GM18909 (cell line): Measurements from ENCODE around the gene ARHGEF1.

ENCODE experiments used
- ATAC-seq: cut with Tn5 transposase; IDR thresholded peaks from one replicate; pipeline ENCODE4 v1.9.1; 2021; ENCODE audit warnings: mild to moderate bottlenecking; ENCODE audit not compliant: unreplicated experiment, poor library complexity

ARHGEF1 gene

DNA sequence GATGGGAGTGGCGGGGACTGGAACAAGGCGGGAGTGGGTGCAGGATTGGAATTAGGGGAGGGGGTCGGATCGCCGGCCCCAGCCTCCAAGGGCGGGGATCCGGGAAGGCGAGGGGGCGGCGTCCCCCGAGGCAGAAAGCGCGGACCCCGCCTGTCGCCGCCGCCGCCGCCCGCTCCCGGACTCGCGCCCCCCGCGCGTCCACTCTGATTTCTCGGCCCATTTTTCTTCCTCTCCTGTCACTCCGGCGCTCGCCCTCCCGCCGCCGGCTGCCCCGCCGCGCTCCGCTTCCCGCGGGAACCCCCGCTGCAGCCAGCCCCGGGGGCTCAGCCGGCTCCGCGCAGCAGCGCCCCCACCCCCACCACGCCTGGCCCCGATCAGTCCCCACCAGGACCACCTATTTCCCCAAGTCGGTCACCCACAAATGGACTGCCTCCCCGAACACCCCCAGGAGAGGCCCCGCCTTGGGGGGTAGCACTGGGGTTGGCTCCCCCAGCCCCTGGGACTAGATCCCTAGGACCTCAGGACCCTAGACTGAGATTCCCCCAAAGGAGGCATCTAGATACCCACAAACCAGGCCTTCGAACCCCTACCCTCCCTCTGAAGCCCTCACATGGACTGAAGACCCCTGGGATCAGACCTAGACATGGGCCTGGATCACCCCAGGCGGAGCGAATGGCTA lies 57.9 kb downstream of the ARHGEF1 start:
- ATAC-seq = no peak

DNA sequence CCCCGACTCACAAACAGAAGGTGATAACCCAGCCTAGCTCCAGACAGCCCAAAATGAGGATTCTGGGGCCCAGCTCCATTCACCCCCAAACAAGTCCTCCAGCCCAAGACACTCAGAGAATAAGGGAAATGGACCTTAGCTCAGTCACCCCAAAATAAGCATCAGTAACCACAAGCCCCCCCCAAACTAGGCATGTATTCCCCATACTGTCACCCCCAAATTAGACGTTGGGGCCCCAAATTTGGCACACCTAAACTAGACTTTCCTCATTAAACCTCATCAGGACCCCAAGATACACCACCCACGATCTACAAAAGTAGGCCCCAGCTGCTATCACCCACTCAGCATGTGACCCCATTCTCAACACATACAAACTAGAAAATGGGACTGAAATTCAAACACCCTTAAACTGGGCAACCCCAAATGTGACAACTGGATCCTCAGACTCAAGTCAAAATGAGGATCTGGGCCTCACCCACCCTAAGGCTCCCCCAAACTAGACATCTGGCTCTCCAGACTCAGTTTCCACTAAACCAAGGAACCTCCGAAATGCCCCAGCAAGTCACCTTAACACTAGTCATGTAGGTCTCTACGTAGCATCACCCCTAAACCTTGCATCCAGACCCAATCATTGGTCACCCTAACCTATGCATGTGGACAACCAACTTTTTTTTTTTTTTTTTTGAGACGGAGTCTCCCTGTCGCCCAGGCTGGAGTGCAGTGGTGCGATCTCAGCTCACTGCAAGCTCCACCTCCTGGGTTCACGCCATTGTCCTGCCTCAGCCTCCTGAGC lies 58.6 kb downstream of the ARHGEF1 start:
- ATAC-seq = no peak

GRCh38 chr19:41944336-41944735 lies 61.4 kb downstream of the ARHGEF1 start:
- ATAC-seq = no peak

DNA sequence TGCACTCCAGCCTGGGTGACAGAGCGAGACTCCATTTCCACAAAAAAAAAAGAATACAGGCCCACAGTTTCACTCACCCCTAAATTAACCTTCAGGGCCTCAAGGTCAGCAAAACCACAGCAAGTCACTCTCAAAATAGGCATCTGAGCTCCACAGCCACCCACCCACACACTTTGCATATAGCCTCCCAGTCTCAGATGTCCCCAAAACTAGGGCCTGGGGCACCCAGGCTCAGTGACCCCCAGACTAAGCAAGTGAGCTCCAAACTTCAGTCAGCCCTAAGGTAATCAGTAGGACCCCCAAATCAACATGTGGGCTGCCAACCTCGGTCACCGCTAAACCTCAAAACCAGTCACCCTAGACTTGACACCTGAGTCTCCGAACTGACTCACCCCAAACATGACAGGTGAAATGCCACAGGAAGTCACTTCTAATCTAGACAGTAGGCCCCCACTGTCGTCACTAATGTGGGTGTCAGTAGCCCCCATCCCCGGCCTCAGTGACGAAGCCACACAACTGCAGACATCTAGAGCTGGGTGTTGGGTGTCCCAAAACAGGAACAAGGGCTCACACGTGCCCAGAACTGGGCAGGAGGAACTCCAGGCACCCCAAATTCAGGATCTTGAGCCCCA lies 62.3 kb downstream of the ARHGEF1 start:
- peak; percentile 82 for ATAC-seq

DNA sequence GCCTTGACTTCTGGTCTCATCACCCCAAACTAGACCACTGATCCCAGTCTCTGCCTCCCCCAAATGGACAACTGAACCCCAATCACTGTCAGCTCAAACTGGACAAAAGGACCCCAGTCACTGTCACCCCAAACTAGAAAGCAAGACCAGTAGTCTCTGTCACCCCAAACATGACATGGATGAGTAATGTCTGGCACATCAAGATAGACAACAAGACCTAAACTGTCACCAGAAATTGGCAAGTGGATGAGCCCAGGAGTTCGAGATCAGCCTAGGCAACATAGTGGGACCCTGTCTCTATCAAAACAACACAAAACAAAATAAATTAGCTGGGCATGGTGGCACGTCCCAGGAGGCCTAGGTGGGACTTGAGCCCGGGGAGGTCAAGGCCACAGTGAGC lies 64.1 kb downstream of the ARHGEF1 start:
- no peak for ATAC-seq

GRCh38 chr19:41951686-41952172 lies 68.7 kb downstream of the ARHGEF1 start:
- ATAC-seq = no peak

- no peak for ATAC-seq
Measured at GRCh38 chr19:41955521-41955920, 72.5 kb downstream of the ARHGEF1 start.

DNA sequence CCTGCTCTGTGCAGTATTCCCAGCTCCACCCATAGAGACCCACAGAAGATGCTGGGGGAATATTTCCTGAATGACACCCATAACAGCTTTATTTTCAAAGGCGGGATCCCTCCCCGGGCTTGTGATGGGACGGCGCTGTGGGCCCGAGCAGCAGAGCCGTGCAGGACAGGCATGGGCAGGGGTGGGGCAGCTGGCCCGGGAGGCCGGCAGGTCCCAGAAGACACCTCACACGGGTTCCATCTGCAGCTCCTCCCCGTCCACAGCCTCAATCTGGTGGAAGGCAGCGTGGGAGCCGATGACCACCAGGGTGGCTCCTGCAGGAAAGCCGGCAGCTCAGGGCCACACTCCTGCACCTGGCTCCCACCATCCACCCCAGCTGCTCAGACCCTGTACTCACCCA lies 73.6 kb downstream of the ARHGEF1 start:
- ATAC-seq = no peak
